Uterus (tissue), 4 donors: ENCODE data around the gene SREBF1. TPM values are rescaled to one million over a fixed set of nuclear protein-coding genes. Genes with fewer than 3 reads are reported as not detected.

Experiments
- DNase-seq, 2 donors: peaks; one replicate each; pipeline ENCODE4 v3.0.0-alpha.2; 2019 to 2020
- H3K27ac ChIP-seq, 2 donors: fragments of 200-600 bp; sonication (generic); 1 replicate in 1 of 2; 2 replicates in 1 of 2; pipeline ENCODE4 v1.5.1; 2016 to 2018
- H3K27me3 ChIP-seq, 2 donors: fragments of 200-600 bp; sonication (generic); one replicate each; pipeline ENCODE4 v1.5.1; 2018 to 2019; ENCODE audit warnings: control low read depth in 1 of 2
- H3K36me3 ChIP-seq, 2 donors: fragments of 200-600 bp; sonication (generic); one replicate each; pipeline ENCODE4 v1.5.1; 2019; ENCODE audit warnings: control low read depth in 1 of 2
- H3K4me1 ChIP-seq, 2 donors: fragments of 200-600 bp; sonication (generic); one replicate each; pipeline ENCODE4 v1.5.1; 2018 to 2019; ENCODE audit warnings: control low read depth in 1 of 2
- H3K4me3 ChIP-seq, 2 donors: fragments of 200-600 bp; sonication (generic); 1 replicate in 1 of 2; 2 replicates in 1 of 2; pipeline ENCODE4 v1.5.1; 2018 to 2019; ENCODE audit warnings: mild to moderate bottlenecking in 1 of 2
- H3K9me3 ChIP-seq, 2 donors: fragments of 200-600 bp; sonication (generic); one replicate each; pipeline ENCODE4 v1.5.1; 2019; ENCODE audit warnings: control low read depth in 1 of 2
- POLR2A ChIP-seq, 2 donors: fragments of 450-650 bp; IDR thresholded peaks; one replicate each; pipeline ENCODE4 v1.6.1; 2016; ENCODE audit warnings: antibody characterized with exemption in 2 of 2, mild to moderate bottlenecking in 1 of 2, moderate library complexity in 1 of 2
- intact Hi-C: fragments of 100-400 bp; cut with DNase I; formaldehyde crosslinking; loops from one replicate; pipeline ENCODE4 v1.15.1; 2023; ENCODE audit warnings: low total_unique reads
- total RNA-seq, 4 donors: library from RNA; depleted of rRNA in 3 of 4; stranded (reverse); fragments of >200 nt in 3 of 4; gene quantifications; one replicate each; pipeline versions ENCODE4 v1.1.0 to v1.2.4, GENCODE V29; 2014 to 2023
- TF ChIP-seq, protein P1 (sequence below), 4 experiments: fragments of 200-600 bp in 2 of 4; fragments of 450-650 bp in 2 of 4; sonication (generic) in 2 of 4; IDR thresholded peaks; one replicate each; pipeline ENCODE4 v1.5.1; 2016 to 2019; ENCODE audit warnings: antibody characterized with exemption in 4 of 4, mild to moderate bottlenecking in 2 of 4, moderate library complexity in 1 of 4
- donor health status: DM: yes; HTN: yes; CAD: no.

SREBF1 gene
- total RNA-seq, 4 donors from 2014 or later = 24.8 to 94.6 (median 31.5) TPM

GRCh38 chr17:17792037-17792550, 44.7 kb downstream of the SREBF1 start:
- no peaks in the 10 kb centered on the region for H3K9me3 ChIP-seq
- DNase-seq = no peak
- intact Hi-C loops = no loop called here
- TF ChIP-seq, protein P1, sequence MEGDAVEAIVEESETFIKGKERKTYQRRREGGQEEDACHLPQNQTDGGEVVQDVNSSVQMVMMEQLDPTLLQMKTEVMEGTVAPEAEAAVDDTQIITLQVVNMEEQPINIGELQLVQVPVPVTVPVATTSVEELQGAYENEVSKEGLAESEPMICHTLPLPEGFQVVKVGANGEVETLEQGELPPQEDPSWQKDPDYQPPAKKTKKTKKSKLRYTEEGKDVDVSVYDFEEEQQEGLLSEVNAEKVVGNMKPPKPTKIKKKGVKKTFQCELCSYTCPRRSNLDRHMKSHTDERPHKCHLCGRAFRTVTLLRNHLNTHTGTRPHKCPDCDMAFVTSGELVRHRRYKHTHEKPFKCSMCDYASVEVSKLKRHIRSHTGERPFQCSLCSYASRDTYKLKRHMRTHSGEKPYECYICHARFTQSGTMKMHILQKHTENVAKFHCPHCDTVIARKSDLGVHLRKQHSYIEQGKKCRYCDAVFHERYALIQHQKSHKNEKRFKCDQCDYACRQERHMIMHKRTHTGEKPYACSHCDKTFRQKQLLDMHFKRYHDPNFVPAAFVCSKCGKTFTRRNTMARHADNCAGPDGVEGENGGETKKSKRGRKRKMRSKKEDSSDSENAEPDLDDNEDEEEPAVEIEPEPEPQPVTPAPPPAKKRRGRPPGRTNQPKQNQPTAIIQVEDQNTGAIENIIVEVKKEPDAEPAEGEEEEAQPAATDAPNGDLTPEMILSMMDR (IDR thresholded peaks at IDR 0.05) = no peak
- no peak for TF ChIP-seq POLR2A (IDR thresholded peaks at IDR 0.05)
- H3K27ac ChIP-seq = peak overlapping the region; percentile 53 to 55
- no peaks in the 10 kb centered on the region for H3K36me3 ChIP-seq
- no peaks in the 10 kb centered on the region for H3K27me3 ChIP-seq
- H3K4me3 ChIP-seq = no peak overlapping the region
- peaks cover 0 to 12% of the 10 kb centered on the region in 2 donors for H3K4me1 ChIP-seq

DNA sequence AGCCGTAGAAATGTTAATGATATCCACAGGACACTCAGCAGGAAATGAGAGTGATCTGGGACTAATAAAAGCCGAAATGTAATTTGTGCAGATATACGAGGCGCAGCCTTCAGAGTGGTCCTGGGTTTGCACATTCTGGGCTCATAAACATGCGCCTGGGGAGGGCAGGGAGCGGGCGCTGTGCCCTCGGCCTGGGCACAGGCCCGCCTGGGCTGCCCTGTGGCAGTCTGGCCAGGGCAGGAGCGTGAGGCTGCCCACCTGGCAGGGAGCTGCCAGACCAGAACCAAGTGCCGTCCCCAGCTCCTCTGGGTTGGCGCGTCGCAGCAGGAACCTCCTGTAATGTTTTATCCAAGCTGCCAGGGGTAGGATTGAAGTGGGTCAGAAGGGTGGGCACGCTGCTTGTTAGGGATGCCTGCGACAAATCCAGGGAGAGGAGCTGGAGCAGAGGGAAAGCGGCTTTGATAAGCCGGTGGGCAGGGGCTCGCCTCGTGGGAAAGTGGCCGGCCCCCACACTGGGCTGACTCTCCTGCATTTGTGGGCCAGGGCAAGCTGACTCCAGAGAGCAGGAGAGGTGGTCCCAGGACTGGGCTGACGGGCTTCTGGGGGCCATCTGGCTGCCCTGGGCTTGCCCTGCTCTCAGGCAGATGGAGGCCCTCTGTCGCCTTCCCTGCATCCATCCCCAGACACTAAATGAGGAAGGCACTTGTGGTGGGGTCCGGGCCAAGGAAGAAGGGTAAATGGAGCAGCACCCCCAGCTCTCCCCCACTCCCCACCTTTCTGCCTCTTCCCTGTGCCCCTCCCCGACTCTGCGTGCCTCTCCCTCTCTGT, 45.9 kb downstream of the SREBF1 start:
- TF ChIP-seq POLR2A (IDR thresholded peaks at IDR 0.05) = no peak
- TF ChIP-seq, protein P1 (IDR thresholded peaks at IDR 0.05) = no peak
- Histone ChIP-seq H3K4me1 (peaks cover 0 to 12% of the 10 kb centered on the region in 2 donors), H3K27me3 (no peaks in the 10 kb centered on the region), H3K27ac (peak overlapping the region; percentile 23 to 55), H3K4me3 (no peak overlapping the region), H3K9me3 (no peaks in the 10 kb centered on the region), H3K36me3 (no peaks in the 10 kb centered on the region)
- no peak for DNase-seq
- intact Hi-C loops = no loop called here

DNA sequence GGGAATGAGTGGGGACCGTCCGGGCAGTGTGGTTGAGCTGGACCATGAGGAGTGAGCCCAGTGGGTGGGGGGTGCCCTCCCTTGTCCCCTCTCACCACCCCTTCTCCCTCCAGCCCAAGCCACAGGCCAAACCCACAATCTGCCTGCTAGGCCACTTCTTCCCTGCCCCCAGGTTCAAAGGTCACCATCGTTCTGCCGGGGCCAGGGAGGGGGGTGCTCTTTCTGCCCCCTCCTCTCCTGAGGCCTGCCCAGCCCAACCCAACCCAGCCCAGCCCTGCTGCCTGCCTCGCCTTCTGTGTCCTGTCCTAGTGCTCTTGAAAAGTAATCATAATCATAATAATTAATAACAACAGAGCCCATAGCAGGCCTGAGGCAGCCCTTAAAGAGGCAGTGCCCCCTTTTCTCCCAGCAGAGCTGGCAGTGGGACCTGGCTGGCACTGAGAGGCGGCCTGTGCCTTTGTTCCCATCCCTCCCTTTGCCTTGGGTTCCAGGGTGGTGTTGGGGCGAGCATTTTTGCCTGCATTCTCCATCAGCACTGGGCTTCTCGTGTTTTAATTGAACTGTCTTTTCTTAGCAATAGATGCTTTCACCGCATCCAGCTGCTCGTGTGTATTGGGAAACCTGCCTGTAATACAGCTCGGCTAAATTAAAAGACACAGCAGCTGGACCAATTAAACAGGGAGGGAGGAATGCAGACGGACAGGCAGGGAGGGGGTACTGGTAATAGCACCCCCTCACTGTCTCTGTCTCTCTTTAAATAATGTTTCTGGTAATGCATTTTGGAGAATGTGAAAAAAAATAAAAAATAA, 46.8 kb downstream of the SREBF1 start:
- Histone ChIP-seq H3K4me3 (no peak overlapping the region), H3K27me3 (no peaks in the 10 kb centered on the region), H3K9me3 (no peaks in the 10 kb centered on the region), H3K36me3 (no peaks in the 10 kb centered on the region), H3K27ac (peak overlapping the region; percentile 32 to 39), H3K4me1 (peaks cover 0 to 12% of the 10 kb centered on the region in 2 donors)
- no peak for TF ChIP-seq POLR2A (IDR thresholded peaks at IDR 0.05)
- TF ChIP-seq, protein P1 (IDR thresholded peaks at IDR 0.05) = no peak
- intact Hi-C loops = loop anchor here (10.0 kb wide), 1 partner anchor 95 kb away; no protein-coding TSS in a partner anchor
- DNase-seq = no peak

GRCh38 chr17:17789410-17789809, 47.4 kb downstream of the SREBF1 start:
- Histone ChIP-seq H3K27ac (peak overlapping the region in 1 of 2 donors; percentile 32), H3K4me3 (no peak overlapping the region), H3K9me3 (no peaks in the 10 kb centered on the region), H3K4me1 (peaks cover 0 to 16% of the 10 kb centered on the region in 2 donors), H3K27me3 (no peaks in the 10 kb centered on the region), H3K36me3 (no peaks in the 10 kb centered on the region)
- intact Hi-C loops = loop anchor here (10.0 kb wide), 1 partner anchor 95 kb away; no protein-coding TSS in a partner anchor
- TF ChIP-seq, protein P1 (IDR thresholded peaks at IDR 0.05) = no peak
- TF ChIP-seq POLR2A (IDR thresholded peaks at IDR 0.05) = no peak
- no peak for DNase-seq
